Left lobe of liver (tissue), 2 donors: ENCODE measurements around the gene HSD17B1. TPM values are rescaled to one million over a fixed set of nuclear protein-coding genes. Genes with fewer than 3 reads are reported as not detected.
"Not testable (repeated sequence)": the region's sequence is repeated elsewhere in the genome, so short reads cannot be mapped to it uniquely, and the experiment has no call there.

Source experiments
- ATAC-seq: fragments of 200-7000 bp; cut with Tn5 transposase; one replicate; pipeline ENCODE4 v1.9.1; 2020; ENCODE audit warnings: mild to moderate bottlenecking, moderate library complexity
- DNase-seq: peaks from one replicate; pipeline ENCODE4 v3.0.0-alpha.2; 2020; ENCODE audit warnings: low spot score
- total RNA-seq: library from RNA; stranded (reverse); gene quantifications from one replicate; pipeline ENCODE4 v1.2.1, GENCODE V29; 2021
- donor health status: DM: no; HTN: no; CAD: no; lungs with moderate emphysema.
- donor health status: DM: no; HTN: yes; CAD: no.

Gene HSD17B1, protein sequence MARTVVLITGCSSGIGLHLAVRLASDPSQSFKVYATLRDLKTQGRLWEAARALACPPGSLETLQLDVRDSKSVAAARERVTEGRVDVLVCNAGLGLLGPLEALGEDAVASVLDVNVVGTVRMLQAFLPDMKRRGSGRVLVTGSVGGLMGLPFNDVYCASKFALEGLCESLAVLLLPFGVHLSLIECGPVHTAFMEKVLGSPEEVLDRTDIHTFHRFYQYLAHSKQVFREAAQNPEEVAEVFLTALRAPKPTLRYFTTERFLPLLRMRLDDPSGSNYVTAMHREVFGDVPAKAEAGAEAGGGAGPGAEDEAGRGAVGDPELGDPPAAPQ
- 1.3 TPM for total RNA-seq

DNA sequence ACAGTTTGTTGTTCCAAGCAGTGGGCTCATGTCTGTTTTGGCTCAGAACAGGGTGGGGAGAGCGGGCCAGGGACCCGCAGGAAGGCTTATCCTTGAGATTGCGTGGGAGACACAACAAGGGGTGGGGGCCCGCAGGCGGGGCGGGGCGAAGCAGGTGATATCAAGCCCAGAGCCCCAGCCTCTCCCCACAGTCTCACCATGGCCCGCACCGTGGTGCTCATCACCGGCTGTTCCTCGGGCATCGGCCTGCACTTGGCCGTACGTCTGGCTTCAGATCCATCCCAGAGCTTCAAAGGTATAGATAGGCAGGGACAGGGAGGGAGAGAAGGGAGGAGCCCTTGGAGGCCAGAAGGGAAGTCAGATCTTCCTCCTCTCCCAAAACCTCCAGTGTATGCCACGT is at the start of gene HSD17B1:
Gene HSD17B1, plus strand, starts transcription at position 188 of the 400 bp plus-strand sequence. Its CDS starts 11 bp downstream, at position 199.
- DNase-seq, ATAC-seq: not testable (repeated sequence)

DNA sequence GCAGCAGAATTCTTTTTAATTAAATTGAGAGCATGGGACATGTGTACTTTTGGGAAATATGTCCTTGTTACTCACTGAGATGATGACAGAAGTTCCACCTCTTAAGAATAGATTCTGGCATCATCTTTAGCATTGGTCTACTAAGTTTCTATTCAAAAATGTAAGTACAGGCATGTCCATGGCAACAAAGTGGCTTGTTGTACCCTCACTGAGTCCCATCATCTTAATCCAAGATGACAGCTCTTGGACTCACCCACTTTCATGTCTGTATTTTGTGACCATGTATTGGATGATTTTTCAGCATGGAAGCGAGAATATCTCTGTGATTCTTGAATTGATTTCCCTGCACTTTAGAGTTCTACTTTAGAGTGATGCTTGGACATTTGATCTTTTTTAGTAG is 49.8 kb upstream of the HSD17B1 start:
- ATAC-seq (no peak), DNase-seq (no peak)

DNA sequence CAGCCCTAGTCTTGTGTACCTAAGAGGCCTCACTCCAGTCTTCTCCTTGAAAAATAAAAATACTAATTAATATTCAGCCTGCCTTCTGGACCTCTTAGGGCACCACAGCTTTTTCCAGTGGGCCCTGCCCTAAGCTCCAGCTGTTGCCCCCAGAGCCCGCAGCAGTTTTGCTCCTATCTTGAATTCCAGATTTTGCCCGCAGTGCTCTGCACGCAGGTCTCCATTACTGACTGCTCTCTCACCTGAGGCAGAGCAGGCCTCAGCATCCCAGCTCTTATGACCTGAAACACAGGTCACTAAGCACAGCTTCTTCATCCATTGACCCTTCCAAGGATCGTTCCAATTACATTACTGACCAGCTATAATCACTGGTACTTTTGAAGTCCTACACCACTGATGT is 45.1 kb upstream of the HSD17B1 start:
- DNase-seq: no peak
- no peak for ATAC-seq

DNA sequence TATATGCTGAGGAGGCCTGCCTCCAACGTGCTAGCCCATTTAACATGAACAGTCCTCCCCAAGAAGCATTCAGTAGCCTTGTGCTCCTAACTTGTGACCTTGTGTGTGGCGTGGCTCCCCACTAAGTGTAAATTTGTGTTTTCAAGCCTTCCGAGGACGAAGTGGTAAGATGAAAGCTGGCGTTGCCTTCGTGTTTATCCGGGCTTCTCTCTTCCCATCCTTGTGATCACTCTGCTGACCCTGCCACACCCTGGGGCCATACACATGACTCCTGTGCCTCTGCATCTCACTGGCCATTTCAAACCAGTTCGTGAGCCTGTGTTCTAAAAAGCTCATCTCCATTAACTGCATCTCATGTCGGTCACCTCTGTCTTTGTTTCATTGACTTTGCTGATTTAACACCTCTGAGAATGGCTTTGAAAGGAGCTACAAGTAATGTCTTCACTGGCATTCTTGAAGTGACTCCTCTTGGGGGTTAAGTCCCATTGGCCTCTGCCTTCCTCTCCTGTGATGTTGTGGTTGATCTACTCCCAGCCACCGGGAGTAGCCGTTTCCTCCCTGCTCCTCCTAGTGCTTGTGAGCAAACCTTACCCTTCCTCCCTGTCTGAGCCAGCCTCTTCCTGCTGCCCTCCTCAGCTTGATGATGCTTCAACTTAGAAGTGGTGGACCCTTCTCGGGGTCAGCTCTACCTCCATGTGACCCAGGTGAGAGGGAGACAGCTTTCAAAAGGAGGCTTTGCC is 44.1 kb upstream of the HSD17B1 start:
- DNase-seq (no peak), ATAC-seq (no peak)

DNA sequence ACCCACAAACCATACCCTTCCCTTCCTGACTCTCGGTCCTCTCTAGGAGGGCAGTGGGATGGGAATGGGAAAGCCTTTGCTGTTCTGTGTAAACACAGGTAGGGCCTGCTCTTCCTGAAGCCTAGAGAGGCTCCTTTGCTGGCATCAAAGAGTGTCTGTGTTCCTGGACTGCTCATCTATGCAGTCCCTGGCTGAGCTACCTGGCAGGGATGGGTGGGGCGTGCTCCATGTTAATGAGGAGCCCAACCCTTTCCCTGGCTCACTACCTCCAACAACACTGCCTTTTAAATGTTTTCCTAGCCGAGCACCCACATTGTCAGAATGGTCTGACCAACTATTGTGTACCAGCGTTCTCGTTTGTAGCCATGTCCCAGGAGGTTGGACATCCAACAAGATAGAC is 43.3 kb upstream of the HSD17B1 start:
- no peak for DNase-seq

DNA sequence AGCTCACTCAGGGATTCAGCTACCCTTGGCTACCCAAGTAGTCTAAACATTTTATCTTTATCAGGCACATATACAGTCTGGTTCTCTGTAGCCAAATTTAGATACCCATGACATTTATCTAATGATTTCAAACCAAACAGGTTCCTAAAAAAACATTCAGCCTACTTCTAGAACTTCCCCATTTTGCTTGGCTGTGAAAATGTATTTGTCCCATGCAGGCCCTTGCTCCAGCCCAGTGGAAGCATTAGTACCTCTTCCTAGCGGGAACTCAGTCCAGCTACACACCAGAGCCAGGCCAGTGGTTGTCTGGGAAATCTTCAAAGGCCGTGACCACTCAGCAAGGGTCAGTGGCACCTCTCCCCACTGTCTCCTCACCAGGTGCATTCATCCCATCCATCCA is 42.9 kb upstream of the HSD17B1 start:
- DNase-seq: no peak
- no peak for ATAC-seq

More for the DNA sequence above, 43.3 kb upstream of the HSD17B1 start:
- no peak for ATAC-seq

DNA sequence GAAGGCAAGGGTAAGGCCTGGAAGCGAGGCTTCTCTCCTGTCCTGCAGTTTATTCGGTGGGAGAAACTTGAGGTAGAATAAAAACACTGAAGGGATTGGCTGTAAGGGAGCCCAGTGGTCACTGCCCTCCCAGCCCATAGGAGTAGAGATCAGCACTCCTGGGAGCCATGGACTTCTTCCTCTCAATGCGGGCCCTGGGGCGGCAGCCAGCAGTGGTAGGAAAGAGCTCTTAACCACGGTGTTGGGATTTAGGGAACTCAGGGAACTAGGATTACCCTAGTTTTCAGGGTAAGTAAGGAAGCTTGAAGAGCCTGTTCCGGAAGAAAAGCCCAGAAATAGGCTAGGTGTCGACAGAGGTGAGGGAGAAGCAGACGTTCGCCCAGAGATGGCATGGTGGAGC is 40.5 kb upstream of the HSD17B1 start:
- ATAC-seq: no peak

DNA sequence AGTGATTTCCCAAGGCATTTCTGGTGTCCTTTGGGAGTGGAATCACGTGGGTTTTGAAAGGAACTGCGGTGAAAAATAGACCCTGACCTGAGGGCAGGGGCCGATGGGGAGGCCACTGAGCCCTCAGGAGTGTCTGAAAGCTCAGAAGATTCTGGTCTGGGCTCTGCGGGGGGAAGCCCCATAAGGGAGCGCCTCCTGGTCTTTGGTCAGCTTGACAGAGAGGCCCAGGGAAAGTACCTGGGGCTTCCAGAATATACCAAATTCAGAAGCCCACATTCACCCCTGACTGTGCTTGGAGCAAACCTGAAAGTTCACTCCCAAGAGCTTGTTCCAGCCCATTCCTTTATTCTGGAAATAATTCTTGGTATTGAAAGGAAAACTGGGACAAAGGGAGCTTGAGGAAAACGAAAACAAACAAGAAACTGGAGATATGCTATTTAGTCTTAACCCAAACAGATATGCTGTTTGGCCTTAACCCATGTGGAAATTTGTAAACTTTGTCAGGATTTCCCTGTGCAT is 39.9 kb upstream of the HSD17B1 start:
- peak; percentile 37 for ATAC-seq
- no peak for DNase-seq

More for the DNA sequence above, 40.5 kb upstream of the HSD17B1 start:
- no peak for DNase-seq

DNA sequence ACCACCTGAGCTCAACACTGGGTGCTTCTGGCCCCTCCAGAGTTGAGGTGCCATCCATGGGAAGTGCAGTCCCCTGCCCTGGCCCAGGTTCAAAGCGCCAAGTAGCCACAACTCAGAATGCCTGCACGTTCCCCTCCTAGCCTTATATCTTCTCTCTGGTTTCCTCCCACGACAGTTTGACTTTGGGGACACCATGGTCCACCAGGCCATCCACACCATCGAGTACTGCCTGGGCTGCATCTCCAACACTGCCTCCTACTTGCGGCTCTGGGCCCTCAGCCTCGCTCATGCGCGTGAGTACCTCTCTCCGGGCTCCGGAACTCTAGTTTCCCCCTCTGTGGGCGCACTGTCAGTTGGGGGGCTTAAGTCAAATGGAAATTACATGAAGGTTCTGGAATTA is 39.0 kb upstream of the HSD17B1 start:
- ATAC-seq: no peak
- no peak for DNase-seq

DNA sequence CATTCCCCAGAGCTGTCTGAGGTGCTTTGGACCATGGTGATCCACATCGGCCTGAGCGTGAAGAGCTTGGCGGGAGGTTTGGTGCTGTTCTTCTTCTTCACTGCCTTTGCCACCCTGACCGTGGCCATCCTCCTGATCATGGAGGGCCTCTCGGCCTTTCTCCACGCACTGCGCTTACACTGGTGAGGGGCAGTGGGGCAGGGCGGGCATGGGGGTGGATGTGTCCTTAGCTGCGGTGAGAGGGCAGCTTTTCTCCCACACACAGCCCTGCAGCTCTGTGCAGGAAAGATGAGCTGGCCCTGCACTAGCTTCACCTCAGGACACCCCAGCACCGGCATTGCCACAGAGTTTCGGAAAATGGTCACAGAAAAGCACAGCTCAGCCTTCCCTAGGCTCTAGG is 38.4 kb upstream of the HSD17B1 start:
- no peak for ATAC-seq
- no peak for DNase-seq

DNA sequence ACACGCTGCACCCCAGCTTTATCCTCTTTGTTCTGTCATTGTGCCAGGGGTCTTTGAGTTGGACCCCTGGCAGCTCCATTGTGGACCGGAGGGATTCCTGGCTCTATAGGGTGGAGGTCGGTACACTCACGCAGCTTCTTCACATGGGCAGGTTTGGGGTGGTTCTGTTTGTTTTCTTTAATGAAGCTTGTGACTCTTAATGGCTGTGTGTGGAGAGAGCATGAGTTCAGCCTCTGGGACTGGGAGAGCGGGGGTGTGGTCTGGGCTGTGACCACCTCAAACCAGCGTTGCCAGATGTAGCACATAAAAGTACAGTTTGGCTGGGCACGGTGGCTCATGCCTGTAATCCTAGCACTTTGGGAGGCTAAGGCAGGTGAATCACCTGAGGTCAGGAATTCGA is 37.9 kb upstream of the HSD17B1 start:
- ATAC-seq (no peak), DNase-seq (no peak)

DNA sequence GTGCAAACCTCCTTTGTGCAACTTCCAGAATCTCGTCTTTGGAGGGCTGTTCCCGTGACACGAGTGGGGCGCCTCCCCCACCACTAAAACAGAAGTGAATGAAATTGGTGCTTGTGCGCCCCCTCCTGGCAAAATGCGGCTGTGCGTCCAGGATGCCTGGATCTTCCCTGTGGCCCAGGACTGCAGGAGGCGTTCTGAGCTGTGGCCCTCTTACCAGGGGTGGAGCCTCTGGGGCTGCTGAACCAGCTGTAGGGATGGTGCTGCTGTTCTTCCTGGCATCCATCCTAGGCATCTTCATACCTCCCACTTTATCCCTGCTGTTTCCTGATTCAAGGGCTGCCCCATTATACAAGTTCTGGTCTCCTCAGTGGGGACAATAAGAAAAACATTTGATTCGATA is 35.2 kb upstream of the HSD17B1 start:
- DNase-seq: peak; percentile 83
- peak; percentile 74 for ATAC-seq

DNA sequence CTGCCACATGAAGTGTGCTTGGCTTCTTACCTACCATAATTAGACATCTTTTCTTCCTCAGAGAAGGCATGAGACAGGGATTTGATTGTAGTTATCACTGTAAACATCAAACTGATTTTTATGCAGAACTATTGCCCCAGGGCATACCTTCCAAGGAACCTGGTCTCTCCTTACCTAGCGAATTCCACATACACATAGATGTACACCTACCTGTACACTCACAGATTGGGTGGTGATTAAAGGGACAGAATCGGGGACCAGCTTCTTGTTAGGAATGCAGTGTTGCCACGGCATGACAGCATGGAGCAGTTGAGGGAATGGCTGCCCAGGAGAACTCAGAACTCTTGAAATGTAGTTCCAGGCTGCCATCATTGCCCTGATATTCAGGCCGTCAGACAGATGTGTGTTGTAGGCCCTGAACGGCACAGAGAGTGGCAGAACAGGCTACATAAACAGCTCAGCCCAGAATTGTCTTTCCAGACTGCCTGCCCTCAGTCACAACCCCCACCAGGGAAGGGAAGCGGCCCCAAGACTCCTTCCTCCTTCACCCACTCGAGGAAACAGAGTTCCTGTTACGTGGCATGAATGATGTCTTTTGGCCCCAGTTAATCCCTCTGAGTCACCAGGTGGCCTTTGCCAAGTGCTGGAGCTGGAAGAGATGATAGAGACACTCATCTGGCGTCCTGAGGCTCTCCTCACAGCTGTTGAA is 34.5 kb upstream of the HSD17B1 start:
- peak; percentile 57 for DNase-seq

DNA sequence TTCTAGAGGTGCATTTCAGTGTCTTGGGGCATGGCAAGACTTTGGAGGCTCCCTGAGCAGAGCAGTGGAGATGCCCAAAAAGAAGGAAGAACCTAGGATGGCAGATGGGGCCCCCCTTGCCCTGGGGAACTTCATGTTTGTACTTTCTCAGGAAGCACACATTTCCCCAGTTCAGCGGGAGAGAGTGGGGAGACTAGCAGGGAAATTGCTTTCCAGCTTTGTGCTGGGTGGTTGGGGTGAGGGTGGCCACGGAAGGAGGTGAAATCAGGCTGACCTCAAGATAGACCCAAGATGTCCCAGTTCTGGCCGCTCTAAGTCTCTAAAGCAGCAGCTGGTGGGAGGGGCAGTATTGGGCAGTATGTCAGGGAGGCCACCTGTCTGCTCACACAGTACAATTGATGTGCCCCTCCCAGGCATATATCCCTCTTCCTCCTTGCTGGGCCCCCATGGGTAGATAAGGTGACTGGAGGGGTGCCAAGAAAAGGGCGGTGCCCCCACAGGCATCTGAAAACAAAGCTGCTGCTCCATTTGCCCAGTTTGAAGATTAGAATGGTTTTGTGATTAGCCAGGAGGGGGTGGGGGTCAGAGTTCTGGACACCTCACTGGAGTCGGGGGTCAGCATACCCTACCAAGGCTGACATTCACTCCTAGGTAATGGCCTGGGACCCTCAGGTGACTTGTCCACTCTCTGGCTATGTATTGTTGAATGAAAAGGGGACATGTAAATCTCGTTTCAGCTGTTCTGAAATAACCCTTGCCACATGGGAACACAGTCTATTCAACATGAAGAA is 33.8 kb upstream of the HSD17B1 start:
- ATAC-seq (no peak), DNase-seq (peak; percentile 49)

More for the DNA sequence above, 34.5 kb upstream of the HSD17B1 start:
- ATAC-seq: peak; percentile 3

DNA sequence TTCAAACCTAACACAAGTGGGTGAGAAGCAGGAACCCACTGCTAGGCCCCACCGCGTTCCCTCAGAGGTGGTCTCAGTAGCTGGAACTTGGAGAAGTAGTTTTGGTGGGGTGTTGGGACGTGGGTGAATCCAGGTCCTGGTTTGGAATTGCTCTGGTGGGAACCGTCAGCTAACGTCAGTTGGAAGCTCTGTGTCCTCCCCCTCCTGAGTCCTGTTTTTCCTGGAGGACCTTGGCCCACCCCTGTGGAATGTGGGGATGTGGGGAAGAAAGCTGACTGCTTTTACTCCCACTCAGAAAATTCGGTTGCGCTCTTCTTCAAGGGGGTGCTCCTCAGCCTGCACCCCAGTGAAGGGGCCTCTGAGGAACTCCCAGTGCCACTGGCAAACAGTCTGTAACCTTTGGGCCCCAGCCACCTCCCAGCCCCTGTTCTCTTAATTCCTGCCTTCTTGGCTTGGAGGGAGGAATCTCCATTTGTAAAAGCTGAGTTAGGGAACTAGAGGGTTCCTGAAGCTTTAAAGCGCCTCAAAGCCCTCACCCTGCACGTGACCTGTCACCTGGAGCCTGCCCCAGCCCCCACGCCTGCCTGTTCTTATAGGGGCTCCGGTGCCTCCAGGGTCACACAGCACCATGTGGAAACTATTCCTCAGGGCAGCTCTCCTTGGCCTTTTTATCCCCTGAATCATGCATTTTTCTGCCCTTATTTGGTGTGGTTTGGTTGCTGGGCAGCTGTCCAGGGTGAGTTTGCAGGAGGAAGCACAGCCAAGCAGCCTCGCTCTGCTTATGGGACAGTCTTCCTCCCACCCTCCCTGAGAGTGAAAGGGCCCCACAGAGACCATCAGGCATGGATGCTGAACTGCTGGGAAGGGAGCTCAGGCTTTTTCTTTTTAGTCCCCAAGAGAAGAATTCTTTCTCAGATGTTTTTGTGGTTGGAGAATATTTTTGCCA is 32.9 kb upstream of the HSD17B1 start:
- ATAC-seq (peak; percentile 65), DNase-seq (peak; percentile 83)

DNA sequence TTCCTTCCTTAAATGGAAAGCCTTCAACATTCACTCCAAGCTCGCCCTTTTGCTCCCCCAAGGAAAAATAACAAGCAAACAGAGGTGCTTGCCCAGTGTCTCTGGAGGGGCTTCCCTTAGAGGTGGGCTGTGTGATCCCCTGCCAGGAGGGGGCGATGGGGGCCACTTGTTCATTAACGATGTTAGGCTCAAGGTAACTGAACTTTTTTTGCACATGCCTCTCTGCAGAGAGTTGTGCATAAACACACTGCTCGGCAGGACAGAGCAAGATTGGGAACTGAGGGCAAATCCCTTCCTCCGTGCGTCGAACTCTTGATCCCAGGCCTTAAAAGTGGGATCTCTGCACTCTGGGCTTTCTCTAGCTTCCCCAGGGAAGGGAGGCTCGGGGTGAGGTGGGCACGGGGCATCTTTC is 32.2 kb upstream of the HSD17B1 start:
- DNase-seq: no peak
- ATAC-seq: no peak

DNA sequence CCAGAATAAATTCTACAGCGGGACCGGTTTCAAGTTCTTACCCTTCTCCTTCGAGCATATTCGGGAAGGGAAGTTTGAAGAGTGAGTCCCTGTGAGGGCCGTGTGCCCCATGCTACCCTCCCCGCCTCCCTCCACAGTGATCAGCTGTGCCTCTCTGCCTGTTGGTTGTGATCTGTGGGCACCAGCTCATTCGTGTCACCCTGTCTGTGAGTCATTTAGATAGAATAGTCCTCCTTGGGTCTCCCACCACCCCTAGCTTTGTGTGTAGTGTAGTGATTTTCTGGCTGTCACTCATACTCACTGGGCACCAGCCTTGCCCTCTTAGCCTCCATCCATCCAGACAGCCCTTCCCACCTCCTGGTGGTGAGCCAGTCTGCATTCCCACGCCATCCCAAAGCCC is 31.7 kb upstream of the HSD17B1 start:
- DNase-seq (no peak), ATAC-seq (no peak)

DNA sequence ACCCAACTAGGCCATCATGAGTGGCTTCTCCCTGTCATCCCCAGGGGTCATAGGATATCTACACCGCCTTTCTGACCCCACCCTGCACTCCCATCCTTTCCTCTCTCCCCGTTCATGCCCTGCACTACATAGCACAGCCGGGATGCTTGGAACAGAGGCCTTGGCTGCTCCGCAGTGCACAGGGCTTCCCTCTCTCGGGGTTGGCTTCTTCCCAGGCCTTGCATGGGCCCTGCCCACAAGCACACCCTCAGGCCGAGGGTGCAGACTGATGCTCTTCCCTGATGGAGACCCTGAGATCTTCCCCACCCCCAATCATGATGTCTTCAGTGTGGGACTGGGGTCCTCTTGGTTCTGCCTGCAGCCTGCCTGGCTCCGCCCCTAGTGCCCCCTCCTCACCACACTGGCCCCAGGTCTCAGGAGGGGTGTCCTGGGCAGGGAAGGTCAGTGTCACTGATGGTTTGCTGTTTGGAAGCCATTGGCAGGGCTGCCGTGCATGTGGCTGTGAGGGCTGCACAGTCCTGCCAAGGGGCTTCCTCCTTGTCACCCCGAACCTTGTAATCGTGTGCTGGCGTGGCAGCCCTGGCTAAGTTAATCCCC is 31.0 kb upstream of the HSD17B1 start:
- DNase-seq: no peak
- ATAC-seq: no peak

DNA sequence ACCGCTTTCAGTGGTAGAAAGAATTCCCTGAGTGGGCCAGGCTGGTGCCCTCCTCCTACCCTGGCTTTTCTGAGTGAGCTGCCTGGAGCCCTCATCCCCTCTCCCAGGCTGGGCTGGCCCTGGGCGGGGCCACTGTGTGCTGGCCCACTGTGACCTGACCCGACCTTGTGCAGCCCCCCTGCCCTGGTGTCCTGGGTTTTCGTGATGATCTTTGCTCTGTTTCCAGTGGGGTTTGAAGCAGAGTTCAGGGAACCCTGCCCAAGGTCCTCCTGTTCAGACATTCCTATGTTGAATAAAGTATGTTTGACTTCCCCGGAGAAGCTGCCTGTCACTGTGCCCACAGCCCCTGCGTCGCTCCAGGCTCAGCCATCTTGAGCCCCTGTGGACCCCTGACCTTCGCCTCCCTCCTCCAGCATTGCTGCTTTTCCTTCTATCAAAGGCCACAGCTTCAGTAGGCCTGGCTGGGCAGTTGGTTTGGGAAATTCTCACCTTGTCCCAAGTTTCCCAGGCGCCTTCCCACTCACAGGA is 30.4 kb upstream of the HSD17B1 start:
- no peak for DNase-seq
- ATAC-seq: peak; percentile 1
